Measurements from ENCODE around the gene PRKCE. TPM values are rescaled to one million over a fixed set of nuclear protein-coding genes. Genes with fewer than 3 reads are reported as not detected.

The PRKCE gene
- total RNA-seq, 1 donor from 2014 or later = 20.3 TPM

GRCh38 chr2:45814488-45814887 lies 163.0 kb downstream of the PRKCE start:
- no peak for DNase-seq (ENCODE audit: low spot score)
- intact Hi-C loops (cut with DNase I) = no loop called here

GRCh38 chr2:45814951-45815621 lies 163.6 kb downstream of the PRKCE start:
- intact Hi-C loops (cut with DNase I) = no loop called here
- no peak for DNase-seq (ENCODE audit: low spot score)

- intact Hi-C loops (cut with DNase I) = no loop called here
- no peak for DNase-seq (ENCODE audit: low spot score)
These were observed 164.8 kb downstream of the PRKCE start for GRCh38 chr2:45816272-45816671.

GRCh38 chr2:45818591-45818990 lies 167.1 kb downstream of the PRKCE start:
- intact Hi-C loops (cut with DNase I) = no loop called here
- no peak for DNase-seq (ENCODE audit: low spot score)

- intact Hi-C loops (cut with DNase I) = loop anchor here (5.0 kb wide), 1 partner anchor 48 kb away; no protein-coding TSS in a partner anchor
These were observed 168.6 kb downstream of the PRKCE start for GRCh38 chr2:45820048-45820447.

GRCh38 chr2:45821558-45822271 lies 170.2 kb downstream of the PRKCE start:
- no peak for DNase-seq (ENCODE audit: low spot score)
- intact Hi-C loops (cut with DNase I) = loop anchor here (2.0 to 5.0 kb wide), 3 partner anchors 49 to 107 kb away; no protein-coding TSS in a partner anchor

More at GRCh38 chr2:45820048-45820447, 168.6 kb downstream of the PRKCE start:
- no peak for DNase-seq (ENCODE audit: low spot score)

GRCh38 chr2:45822272-45822630 lies 170.8 kb downstream of the PRKCE start:
- no peak for DNase-seq (ENCODE audit: low spot score)
- intact Hi-C loops (cut with DNase I) = loop anchor here (2.0 to 5.0 kb wide), 3 partner anchors 50 to 107 kb away; no protein-coding TSS in a partner anchor

- peak; percentile 92 for DNase-seq (ENCODE audit: low spot score)
- intact Hi-C loops (cut with DNase I) = loop anchor here (2.0 to 5.0 kb wide), 3 partner anchors 51 to 105 kb away; no protein-coding TSS in a partner anchor
These were observed 172.3 kb downstream of the PRKCE start for GRCh38 chr2:45823723-45824206.

GRCh38 chr2:45825001-45825651 lies 173.7 kb downstream of the PRKCE start:
- intact Hi-C loops (cut with DNase I) = no loop called here
- no peak for DNase-seq (ENCODE audit: low spot score)

GRCh38 chr2:45826460-45826859 lies 175.0 kb downstream of the PRKCE start:
- intact Hi-C loops (cut with DNase I) = no loop called here

GRCh38 chr2:45826884-45827635 lies 175.6 kb downstream of the PRKCE start:
- intact Hi-C loops (cut with DNase I) = no loop called here

More at GRCh38 chr2:45826460-45826859, 175.0 kb downstream of the PRKCE start:
- DNase-seq (ENCODE audit: low spot score) = no peak

GRCh38 chr2:45830322-45830721 lies 178.8 kb downstream of the PRKCE start:
- DNase-seq (ENCODE audit: low spot score) = no peak
- intact Hi-C loops (cut with DNase I) = no loop called here

More at GRCh38 chr2:45826884-45827635, 175.6 kb downstream of the PRKCE start:
- DNase-seq (ENCODE audit: low spot score) = peak; percentile 41

- DNase-seq (ENCODE audit: low spot score) = no peak
These were observed 182.0 kb downstream of the PRKCE start for GRCh38 chr2:45833301-45833967.

GRCh38 chr2:45833968-45834344 lies 182.5 kb downstream of the PRKCE start:
- intact Hi-C loops (cut with DNase I) = no loop called here
- no peak for DNase-seq (ENCODE audit: low spot score)

More at GRCh38 chr2:45833301-45833967, 182.0 kb downstream of the PRKCE start:
- intact Hi-C loops (cut with DNase I) = no loop called here

GRCh38 chr2:45834372-45834771 lies 182.9 kb downstream of the PRKCE start:
- intact Hi-C loops (cut with DNase I) = no loop called here
- no peak for DNase-seq (ENCODE audit: low spot score)

- no peak for DNase-seq (ENCODE audit: low spot score)
- intact Hi-C loops (cut with DNase I) = no loop called here
These were observed 183.4 kb downstream of the PRKCE start for GRCh38 chr2:45834858-45835257.

- no peak for DNase-seq (ENCODE audit: low spot score)
- intact Hi-C loops (cut with DNase I) = no loop called here
These were observed 184.8 kb downstream of the PRKCE start for GRCh38 chr2:45836316-45836715.

- no peak for DNase-seq (ENCODE audit: low spot score)
- intact Hi-C loops (cut with DNase I) = no loop called here
These were observed 185.3 kb downstream of the PRKCE start for GRCh38 chr2:45836740-45837139.

- DNase-seq (ENCODE audit: low spot score) = no peak
- intact Hi-C loops (cut with DNase I) = no loop called here
These were observed 186.4 kb downstream of the PRKCE start for GRCh38 chr2:45837812-45838341.
